Measurements from ENCODE around the gene PDE6C.

GRCh38 chr10:93573924-93574323 lies 38.4 kb upstream of the PDE6C start:
- TF ChIP-seq HDAC6 (IDR thresholded peaks at IDR 0.05; ENCODE audit: low read depth, low read length) = no peak
- TF ChIP-seq CTCF (IDR thresholded peaks at IDR 0.05; ENCODE audit: control extremely low read depth in 1 of 3, insufficient read depth in 1 of 3, low read depth in 1 of 3, low read length in 3 of 3) = no peak
- no peak for TF ChIP-seq CHD2 (IDR thresholded peaks at IDR 0.05; ENCODE audit: low read length)
- TF ChIP-seq KDM5A (IDR thresholded peaks at IDR 0.05; ENCODE audit: low read length) = no peak
- TF ChIP-seq SIN3A (conservative IDR thresholded peaks at IDR 0.05 in 1 of 2, IDR thresholded peaks at IDR 0.05 in 1 of 2; ENCODE audit: low read depth in 1 of 2, low read length in 2 of 2) = no peak
- no peak for TF ChIP-seq TAF1 (IDR thresholded peaks at IDR 0.05; ENCODE audit: low read depth, low read length)
- no peak for TF ChIP-seq USF2 (IDR thresholded peaks at IDR 0.05; ENCODE audit: low read length)
- TF ChIP-seq POLR2AphosphoS5 (IDR thresholded peaks at IDR 0.05; ENCODE audit: low read depth, low read length) = no peak
- TF ChIP-seq JUN (IDR thresholded peaks at IDR 0.05; ENCODE audit: low read depth, low read length) = no peak
- TF ChIP-seq RAD21 (IDR thresholded peaks at IDR 0.05 in 1 of 2, conservative IDR thresholded peaks at IDR 0.05 in 1 of 2; ENCODE audit: low read depth in 2 of 2, low read length in 2 of 2) = no peak

All from H1 (cell line).